ENCODE data around the gene OLFML2B.

GRCh38 chr1:161981735-161982506 is 41.7 kb downstream of the OLFML2B start:
- TF ChIP-seq, protein P1, sequence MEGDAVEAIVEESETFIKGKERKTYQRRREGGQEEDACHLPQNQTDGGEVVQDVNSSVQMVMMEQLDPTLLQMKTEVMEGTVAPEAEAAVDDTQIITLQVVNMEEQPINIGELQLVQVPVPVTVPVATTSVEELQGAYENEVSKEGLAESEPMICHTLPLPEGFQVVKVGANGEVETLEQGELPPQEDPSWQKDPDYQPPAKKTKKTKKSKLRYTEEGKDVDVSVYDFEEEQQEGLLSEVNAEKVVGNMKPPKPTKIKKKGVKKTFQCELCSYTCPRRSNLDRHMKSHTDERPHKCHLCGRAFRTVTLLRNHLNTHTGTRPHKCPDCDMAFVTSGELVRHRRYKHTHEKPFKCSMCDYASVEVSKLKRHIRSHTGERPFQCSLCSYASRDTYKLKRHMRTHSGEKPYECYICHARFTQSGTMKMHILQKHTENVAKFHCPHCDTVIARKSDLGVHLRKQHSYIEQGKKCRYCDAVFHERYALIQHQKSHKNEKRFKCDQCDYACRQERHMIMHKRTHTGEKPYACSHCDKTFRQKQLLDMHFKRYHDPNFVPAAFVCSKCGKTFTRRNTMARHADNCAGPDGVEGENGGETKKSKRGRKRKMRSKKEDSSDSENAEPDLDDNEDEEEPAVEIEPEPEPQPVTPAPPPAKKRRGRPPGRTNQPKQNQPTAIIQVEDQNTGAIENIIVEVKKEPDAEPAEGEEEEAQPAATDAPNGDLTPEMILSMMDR (IDR thresholded peaks at IDR 0.05), result no peak
- TF ChIP-seq POLR2A (IDR thresholded peaks at IDR 0.05) (no peak), POLR2AphosphoS5 (IDR thresholded peaks at IDR 0.05) (no peak)

Data from suprapubic skin (tissue), 4 donors.